Measurements from ENCODE around the gene SNX10. TPM values are rescaled to one million over a fixed set of nuclear protein-coding genes. Genes with fewer than 3 reads are reported as not detected.
A peak's percentile ranks its signal among the peaks of the same experiment; 100 is the strongest.

Gene SNX10
- total RNA-seq, 1 donor from 2014 or later, result 0.53 TPM

- Histone ChIP-seq H3K4me3 (ENCODE audit: low read depth, low read length) (no peak overlapping the region), H3K27me3 (ENCODE audit: control insufficient read depth, insufficient read depth, low read length) (no peaks in the 10 kb centered on the region), H3K36me3 (ENCODE audit: control insufficient read depth, insufficient read depth, low read length) (no peaks in the 10 kb centered on the region)
- no peak for DNase-seq (ENCODE audit: low read depth)
- FAIRE-seq, result no peak
- no peak for TF ChIP-seq CTCF (IDR thresholded peaks at IDR 0.05; ENCODE audit: insufficient read depth, low read length, severe bottlenecking)
These were observed 14.4 kb downstream of the SNX10 start for GRCh38 chr7:26305869-26306665.

- no peaks in the 10 kb centered on the region for H3K27me3 ChIP-seq (ENCODE audit: control insufficient read depth, insufficient read depth, low read length)
- no peak for DNase-seq (ENCODE audit: low read depth)
- FAIRE-seq, result no peak
- H3K4me3 ChIP-seq (ENCODE audit: low read depth, low read length), result no peak overlapping the region
- TF ChIP-seq CTCF (IDR thresholded peaks at IDR 0.05; ENCODE audit: insufficient read depth, low read length, severe bottlenecking), result no peak
- no peaks in the 10 kb centered on the region for H3K36me3 ChIP-seq (ENCODE audit: control insufficient read depth, insufficient read depth, low read length)
These were observed 15.1 kb downstream of the SNX10 start for GRCh38 chr7:26306790-26307189.

GRCh38 chr7:26307226-26307625 lies 15.6 kb downstream of the SNX10 start:
- FAIRE-seq, result no peak
- no peaks in the 10 kb centered on the region for H3K36me3 ChIP-seq (ENCODE audit: control insufficient read depth, insufficient read depth, low read length)
- H3K4me3 ChIP-seq (ENCODE audit: low read depth, low read length), result no peak overlapping the region
- no peak for TF ChIP-seq CTCF (IDR thresholded peaks at IDR 0.05; ENCODE audit: insufficient read depth, low read length, severe bottlenecking)
- H3K27me3 ChIP-seq (ENCODE audit: control insufficient read depth, insufficient read depth, low read length), result no peaks in the 10 kb centered on the region
- peak; percentile 47 for DNase-seq (ENCODE audit: low read depth)

- Histone ChIP-seq H3K36me3 (ENCODE audit: control insufficient read depth, insufficient read depth, low read length) (no peaks in the 10 kb centered on the region), H3K27me3 (ENCODE audit: control insufficient read depth, insufficient read depth, low read length) (no peaks in the 10 kb centered on the region), H3K4me3 (ENCODE audit: low read depth, low read length) (no peak overlapping the region)
- FAIRE-seq, result no peak
- no peak for DNase-seq (ENCODE audit: low read depth)
- TF ChIP-seq CTCF (IDR thresholded peaks at IDR 0.05; ENCODE audit: insufficient read depth, low read length, severe bottlenecking), result no peak
These were observed 16.1 kb downstream of the SNX10 start for GRCh38 chr7:26307791-26308190.

GRCh38 chr7:26308551-26308950 lies 16.9 kb downstream of the SNX10 start:
- no peak for FAIRE-seq
- no peak overlapping the region for H3K4me3 ChIP-seq (ENCODE audit: low read depth, low read length)
- no peaks in the 10 kb centered on the region for H3K36me3 ChIP-seq (ENCODE audit: control insufficient read depth, insufficient read depth, low read length)
- H3K27me3 ChIP-seq (ENCODE audit: control insufficient read depth, insufficient read depth, low read length), result no peaks in the 10 kb centered on the region
- TF ChIP-seq CTCF (IDR thresholded peaks at IDR 0.05; ENCODE audit: insufficient read depth, low read length, severe bottlenecking), result no peak
- no peak for DNase-seq (ENCODE audit: low read depth)

- Histone ChIP-seq H3K27me3 (ENCODE audit: control insufficient read depth, insufficient read depth, low read length) (no peaks in the 10 kb centered on the region), H3K36me3 (ENCODE audit: control insufficient read depth, insufficient read depth, low read length) (no peaks in the 10 kb centered on the region), H3K4me3 (ENCODE audit: low read depth, low read length) (no peak overlapping the region)
- DNase-seq (ENCODE audit: low read depth) (no peak), FAIRE-seq (no peak)
- TF ChIP-seq CTCF (IDR thresholded peaks at IDR 0.05; ENCODE audit: insufficient read depth, low read length, severe bottlenecking), result no peak
These were observed 17.4 kb downstream of the SNX10 start for GRCh38 chr7:26309089-26309488.
